Ovary (tissue), 9 donors: ENCODE data around the gene PALMD. TPM values are rescaled to one million over a fixed set of nuclear protein-coding genes. Genes with fewer than 3 reads are reported as not detected.

Experiments
- DNase-seq, 5 donors: peaks; one replicate each; pipeline ENCODE4 v3.0.0-alpha.2; 2019 to 2020
- H3K27ac ChIP-seq, 2 donors: fragments of 200-600 bp; one replicate each; pipeline versions ENCODE4 v1.5.1 to v1.8.0; 2019 to 2022
- H3K27me3 ChIP-seq: fragments of 200-600 bp; one replicate; pipeline ENCODE4 v1.8.0; 2022
- H3K36me3 ChIP-seq: fragments of 200-600 bp; sonication (generic); one replicate; pipeline ENCODE4 v1.5.1; 2019
- H3K4me1 ChIP-seq: one replicate; pipeline ENCODE4 v1.8.1; 2013; ENCODE audit warnings: mild to moderate bottlenecking, moderate library complexity; ENCODE audit not compliant: insufficient read depth
- H3K4me3 ChIP-seq: fragments of 200-600 bp; sonication (generic); one replicate; pipeline ENCODE4 v1.5.1; 2017
- H3K9me3 ChIP-seq, 2 donors: fragments of 200-600 bp in 1 of 2; sonication (generic) in 1 of 2; one replicate each; pipeline versions ENCODE4 v1.5.1 to v1.8.1; 2013 to 2019; ENCODE audit warnings: mild to moderate bottlenecking in 1 of 2, moderate library complexity in 1 of 2
- CTCF ChIP-seq, 3 donors: fragments of 450-650 bp in 2 of 3; fragments of 200-600 bp in 1 of 3; IDR thresholded peaks; one replicate each; pipeline versions ENCODE4 v1.5.1 to v1.8.0; 2016 to 2022; ENCODE audit warnings: antibody characterized with exemption in 3 of 3, mild to moderate bottlenecking in 1 of 3
- EP300 ChIP-seq: sonication (generic); formaldehyde crosslinking; IDR thresholded peaks from one replicate; pipeline ENCODE4 v1.6.1; 2017; ENCODE audit warnings: antibody characterized with exemption
- POLR2A ChIP-seq: fragments of 450-650 bp; IDR thresholded peaks from one replicate; pipeline ENCODE4 v1.6.1; 2017; ENCODE audit warnings: antibody characterized with exemption, mild to moderate bottlenecking, moderate library complexity
- WGBS, 3 donors: extraction: QIAGEN DNeasy Blood & Tissue Kit in 1 of 3; methylation state at CpG; one replicate each; pipeline versions ENCODE4 v1.1.5 to v1.1.7; 2013 to 2017; 5-methylcytosine and 5-hydroxymethylcytosine counted together
- intact Hi-C, 4 donors: fragments of 100-400 bp; cut with DNase I; formaldehyde crosslinking; loops; one replicate each; pipeline versions ENCODE4 v1.11.0 to v1.15.1; 2022 to 2023
- polyA plus RNA-seq, 2 donors: library from polyadenylated mRNA; stranded (reverse); fragments of 200-250 nt in 1 of 2; fragments of 350-450 nt in 1 of 2; fragmentation: Illumina TruSeq in 1 of 2; extraction: RNeasy Lipid Tissue Mini Kit (QIAGEN cat#74804) in 1 of 2; gene quantifications; one replicate each; pipeline ENCODE4 v1.2.3, GENCODE V29; 2013 to 2014
- total RNA-seq, 7 donors: library from RNA; depleted of rRNA in 2 of 7; stranded (reverse); fragments of >200 nt in 2 of 7; fragmentation: NEBNext Ultra II Directional in 3 of 7; extraction: Animal tissue kit (Norgen Biotek cat#: 25700) in 3 of 7; gene quantifications; one replicate each; pipeline versions ENCODE4 v1.1.0 to v1.2.4, GENCODE V29; 2016 to 2023
- donor health status: DM: no; HTN: no; CAD: no; lungs with moderate emphysema.
- donor health status: DM: no; HTN: no; CAD: no.
- donor health status: Bipolar disorder and iron deficiency.
- donor health status: DM: yes; HTN: yes; CAD: no.
- donor health status: DM: no; HTN: no; CAD: no.
- donor health status: DM: yes; HTN: yes; CAD: no.

Gene PALMD
- total and polyA plus RNA-seq, 9 donors = 18.0 to 43.7 (median 30.2) TPM

- no peaks in the 10 kb centered on the region for H3K36me3 ChIP-seq
- no peak overlapping the region for H3K27ac ChIP-seq
- intact Hi-C loops = no loop called here
- H3K4me3 ChIP-seq = no peak overlapping the region
- DNase-seq = no peak
- TF ChIP-seq POLR2A (no peak), CTCF (IDR thresholded peaks at IDR 0.05) (no peak), EP300 (no peak)
- no peaks in the 10 kb centered on the region for H3K4me1 ChIP-seq
- H3K27me3 ChIP-seq = no peaks in the 10 kb centered on the region
- 86 to 99% (median 96%) methylated on average over 2 of the region's 2 CpGs for WGBS, 3 donors
- no peaks in the 10 kb centered on the region for H3K9me3 ChIP-seq
Observed at GRCh38 chr1:99636647-99637175, 9.2 kb upstream of the PALMD start.

GRCh38 chr1:99638853-99639252, 7.1 kb upstream of the PALMD start:
- H3K4me3 ChIP-seq = no peak overlapping the region
- intact Hi-C loops = no loop called here
- no peak for DNase-seq
- no peaks in the 10 kb centered on the region for H3K27me3 ChIP-seq
- no peaks in the 10 kb centered on the region for H3K36me3 ChIP-seq
- no peak overlapping the region for H3K27ac ChIP-seq
- peaks cover 1% of the 10 kb centered on the region for H3K4me1 ChIP-seq
- no peak for TF ChIP-seq POLR2A
- no peaks in the 10 kb centered on the region for H3K9me3 ChIP-seq
- WGBS, 3 donors = 75 to 86% (median 81%) methylated on average over 3 of the region's 3 CpGs

- TF ChIP-seq POLR2A (no peak), CTCF (IDR thresholded peaks at IDR 0.05) (no peak), EP300 (no peak)
- intact Hi-C loops = no loop called here
- no peaks in the 10 kb centered on the region for H3K36me3 ChIP-seq
- H3K4me3 ChIP-seq = no peak overlapping the region
- H3K27me3 ChIP-seq = no peaks in the 10 kb centered on the region
- H3K9me3 ChIP-seq = no peaks in the 10 kb centered on the region
- peaks cover 2% of the 10 kb centered on the region for H3K4me1 ChIP-seq
- no peak overlapping the region for H3K27ac ChIP-seq
- no peak for DNase-seq
Observed at GRCh38 chr1:99639408-99639807, 6.5 kb upstream of the PALMD start.

GRCh38 chr1:99639945-99640344, 6.0 kb upstream of the PALMD start:
- no peaks in the 10 kb centered on the region for H3K9me3 ChIP-seq
- peaks cover 5% of the 10 kb centered on the region for H3K4me1 ChIP-seq
- no peak for TF ChIP-seq POLR2A
- no peak for TF ChIP-seq EP300
- no peak for TF ChIP-seq CTCF (IDR thresholded peaks at IDR 0.05)
- no peak overlapping the region for H3K4me3 ChIP-seq
- no peak for DNase-seq
- intact Hi-C loops = no loop called here
- no peaks in the 10 kb centered on the region for H3K36me3 ChIP-seq
- H3K27me3 ChIP-seq = no peaks in the 10 kb centered on the region
- H3K27ac ChIP-seq = no peak overlapping the region

GRCh38 chr1:99640672-99641071, 5.2 kb upstream of the PALMD start:
- peaks cover 6% of the 10 kb centered on the region for H3K4me1 ChIP-seq
- no peak for TF ChIP-seq EP300
- no peak for TF ChIP-seq POLR2A
- TF ChIP-seq CTCF (IDR thresholded peaks at IDR 0.05) = no peak
- H3K27me3 ChIP-seq = no peaks in the 10 kb centered on the region
- H3K27ac ChIP-seq = no peak overlapping the region
- H3K36me3 ChIP-seq = no peaks in the 10 kb centered on the region
- intact Hi-C loops = no loop called here
- no peaks in the 10 kb centered on the region for H3K9me3 ChIP-seq
- H3K4me3 ChIP-seq = no peak overlapping the region
- DNase-seq = no peak
